Activated naive CD4-positive, alpha-beta T cell treated with anti-CD3 and anti-CD28 coated beads, Interleukin-2, amount 50 U/mL, for 24 hours (primary cell): ENCODE measurements around the gene FBXW11.
"Not testable (repeated sequence)": the region's sequence is repeated elsewhere in the genome, so short reads cannot be mapped to it uniquely, and the experiment has no call there.

Source experiments
- H3K27ac Mint-ChIP-seq: one replicate; pipeline ENCODE4 v1.8.0; 2021; ENCODE audit warnings: mild to moderate bottlenecking, mixed read lengths
- H3K27me3 Mint-ChIP-seq: one replicate; pipeline ENCODE4 v1.8.0; 2021; ENCODE audit warnings: mixed read lengths
- H3K36me3 Mint-ChIP-seq: one replicate; pipeline ENCODE4 v1.8.0; 2021; ENCODE audit warnings: mixed read lengths
- H3K4me1 Mint-ChIP-seq: one replicate; pipeline ENCODE4 v1.8.0; 2021; ENCODE audit warnings: mixed read lengths
- H3K4me3 Mint-ChIP-seq: one replicate; pipeline ENCODE4 v1.8.0; 2021; ENCODE audit warnings: mild to moderate bottlenecking, mixed read lengths
- H3K9me3 Mint-ChIP-seq: one replicate; pipeline ENCODE4 v1.8.0; 2021; ENCODE audit warnings: mixed read lengths

The FBXW11 gene

DNA sequence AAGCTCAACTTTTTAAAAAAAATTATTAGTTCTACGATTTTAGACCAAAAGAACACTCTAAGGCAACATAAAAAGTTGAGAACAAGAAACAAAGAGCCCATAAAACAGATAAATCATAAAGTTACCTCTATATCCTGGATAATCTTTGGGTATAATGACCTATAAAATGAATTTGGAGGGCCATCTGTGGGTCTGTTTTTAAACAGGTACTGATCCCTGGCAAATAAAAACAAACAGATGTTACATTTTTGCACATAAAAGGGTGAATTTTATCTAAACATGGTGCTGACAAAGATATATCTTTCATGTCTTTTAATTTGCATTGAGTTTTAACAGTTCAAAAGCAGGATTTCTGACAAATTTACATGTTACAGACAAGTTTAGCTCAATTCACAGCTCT lies 107.6 kb downstream of the FBXW11 start:
- peaks cover 16% of the 10 kb centered on the region for H3K36me3 Mint-ChIP-seq
- H3K9me3 Mint-ChIP-seq, result no peaks in the 10 kb centered on the region
- H3K27me3 Mint-ChIP-seq, result no peaks in the 10 kb centered on the region
- H3K4me3 Mint-ChIP-seq, result no peak overlapping the region
- no peak overlapping the region for H3K27ac Mint-ChIP-seq
- H3K4me1 Mint-ChIP-seq, result peaks cover 52% of the 10 kb centered on the region

DNA sequence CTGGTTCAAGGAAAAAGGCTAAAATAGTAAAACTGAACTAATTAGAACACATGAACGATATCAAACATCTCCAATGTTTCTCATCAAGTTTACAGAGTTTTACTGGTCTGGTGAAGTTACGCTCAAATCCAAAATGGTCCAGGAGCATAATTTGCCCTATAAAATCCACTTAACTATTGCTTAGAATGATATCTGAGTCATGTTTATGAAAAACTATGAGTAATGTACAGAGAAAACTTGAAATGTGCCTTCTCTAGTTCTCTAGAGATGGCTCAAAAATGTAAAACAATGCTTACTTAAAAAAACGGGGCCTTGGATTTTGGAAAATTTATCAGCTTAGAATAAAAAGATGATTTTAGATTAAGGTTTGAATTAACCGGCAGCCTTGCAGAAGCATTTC lies 108.1 kb downstream of the FBXW11 start:
- Mint-ChIP-seq H3K4me1 (peaks cover 47% of the 10 kb centered on the region), H3K36me3 (peaks cover 16% of the 10 kb centered on the region), H3K27ac (peak overlapping the region; percentile 41), H3K9me3 (no peaks in the 10 kb centered on the region), H3K27me3 (no peaks in the 10 kb centered on the region), H3K4me3 (no peak overlapping the region)

DNA sequence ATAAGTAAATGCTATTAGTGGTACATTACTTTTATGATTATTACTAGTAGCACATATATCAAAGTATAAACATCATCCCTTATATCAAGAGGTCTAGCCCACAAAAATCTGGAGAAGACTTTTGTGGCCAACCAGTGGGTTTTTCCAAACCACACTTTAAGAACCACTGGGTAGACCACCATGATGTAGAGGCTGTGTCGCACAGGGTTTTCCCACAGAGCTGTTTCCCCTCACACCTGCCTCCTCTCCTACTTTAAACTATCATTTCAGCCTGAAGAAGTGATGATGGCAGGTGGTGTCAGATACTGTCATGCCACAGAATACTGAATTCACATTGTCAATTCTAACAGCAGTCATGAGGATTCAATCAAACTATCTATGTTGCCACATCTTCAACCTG lies 109.2 kb downstream of the FBXW11 start:
- H3K9me3 Mint-ChIP-seq, result no peaks in the 10 kb centered on the region
- no peaks in the 10 kb centered on the region for H3K27me3 Mint-ChIP-seq
- H3K36me3 Mint-ChIP-seq, result peaks cover 13% of the 10 kb centered on the region
- H3K4me3 Mint-ChIP-seq, result no peak overlapping the region
- H3K27ac Mint-ChIP-seq, result no peak overlapping the region
- H3K4me1 Mint-ChIP-seq, result peaks cover 44% of the 10 kb centered on the region

DNA sequence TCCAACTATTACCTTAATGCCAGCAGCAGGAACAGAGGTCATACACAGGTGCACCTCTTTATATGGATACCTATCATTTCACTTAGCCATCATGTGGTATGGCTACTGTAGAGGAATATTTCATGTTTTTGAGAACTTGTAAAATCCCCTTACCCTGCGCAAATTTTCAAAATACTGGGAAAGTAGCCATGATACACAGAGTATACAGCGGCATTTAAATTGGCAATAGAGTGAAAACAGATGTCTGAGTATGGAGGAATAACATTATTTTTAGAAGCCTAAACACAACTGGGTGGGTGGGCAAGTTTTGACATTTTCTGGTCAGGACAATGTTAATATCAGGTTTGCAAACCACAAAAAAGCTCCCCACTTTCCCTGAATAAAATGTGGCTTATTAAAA lies 111.4 kb downstream of the FBXW11 start:
- H3K9me3 Mint-ChIP-seq, result no peaks in the 10 kb centered on the region
- no peaks in the 10 kb centered on the region for H3K27me3 Mint-ChIP-seq
- H3K27ac Mint-ChIP-seq, result no peak overlapping the region
- H3K36me3 Mint-ChIP-seq, result peaks cover 18% of the 10 kb centered on the region
- peaks cover 32% of the 10 kb centered on the region for H3K4me1 Mint-ChIP-seq
- no peak overlapping the region for H3K4me3 Mint-ChIP-seq

DNA sequence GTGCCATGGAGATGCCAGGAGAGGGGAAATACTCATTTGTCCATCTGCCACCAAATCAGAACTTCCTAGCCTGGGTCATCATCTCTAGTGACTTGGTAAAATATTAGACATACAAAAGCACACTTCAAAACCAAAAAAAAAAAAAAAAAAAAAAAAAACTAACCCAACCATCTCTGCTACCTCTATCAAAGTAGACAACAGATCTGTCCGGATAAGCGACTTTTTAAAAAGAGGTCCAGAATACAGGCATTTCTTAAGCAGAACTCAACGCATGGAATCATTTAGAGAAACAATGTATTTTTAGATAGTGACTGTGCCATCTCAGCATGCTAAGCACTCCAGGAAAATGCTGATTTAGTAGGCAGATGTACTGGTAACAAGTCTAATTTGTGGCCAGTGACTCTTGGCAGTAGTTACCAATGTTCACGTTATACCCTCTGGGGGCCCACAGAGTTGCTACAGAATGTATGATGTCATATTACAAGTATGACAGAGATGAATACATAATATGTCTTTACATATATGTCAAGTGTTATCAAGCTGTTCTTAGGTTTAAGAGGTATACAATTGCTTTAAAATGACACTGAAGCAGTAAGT lies 113.0 kb downstream of the FBXW11 start:
- Mint-ChIP-seq H3K9me3 (no peaks in the 10 kb centered on the region), H3K27ac (no peak overlapping the region), H3K36me3 (peaks cover 21% of the 10 kb centered on the region), H3K4me1 (peaks cover 19% of the 10 kb centered on the region), H3K27me3 (no peaks in the 10 kb centered on the region), H3K4me3 (no peak overlapping the region)

DNA sequence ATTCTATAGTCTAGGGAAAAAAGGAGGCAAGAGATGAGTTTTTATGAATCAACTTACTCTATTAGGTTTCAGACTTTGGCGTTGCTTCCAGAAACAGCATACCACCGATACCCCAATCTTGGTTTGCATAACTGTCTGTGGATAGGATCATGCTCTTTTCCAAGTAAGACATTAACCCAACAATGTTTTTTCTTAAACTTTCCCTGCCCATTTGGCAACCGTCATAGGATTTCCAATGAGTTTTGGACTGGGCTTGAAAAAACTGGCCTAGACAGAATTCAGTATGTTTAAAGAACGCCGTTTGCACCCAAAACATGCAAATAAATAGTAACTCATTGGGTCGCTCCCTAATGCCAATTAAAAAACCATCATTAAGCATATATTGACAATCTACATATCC lies 114.8 kb downstream of the FBXW11 start:
- H3K27me3 Mint-ChIP-seq, result no peaks in the 10 kb centered on the region
- peaks cover 5% of the 10 kb centered on the region for H3K4me1 Mint-ChIP-seq
- H3K36me3 Mint-ChIP-seq, result peaks cover 18% of the 10 kb centered on the region
- H3K4me3 Mint-ChIP-seq, result no peak overlapping the region
- H3K27ac Mint-ChIP-seq, result no peak overlapping the region
- no peaks in the 10 kb centered on the region for H3K9me3 Mint-ChIP-seq

DNA sequence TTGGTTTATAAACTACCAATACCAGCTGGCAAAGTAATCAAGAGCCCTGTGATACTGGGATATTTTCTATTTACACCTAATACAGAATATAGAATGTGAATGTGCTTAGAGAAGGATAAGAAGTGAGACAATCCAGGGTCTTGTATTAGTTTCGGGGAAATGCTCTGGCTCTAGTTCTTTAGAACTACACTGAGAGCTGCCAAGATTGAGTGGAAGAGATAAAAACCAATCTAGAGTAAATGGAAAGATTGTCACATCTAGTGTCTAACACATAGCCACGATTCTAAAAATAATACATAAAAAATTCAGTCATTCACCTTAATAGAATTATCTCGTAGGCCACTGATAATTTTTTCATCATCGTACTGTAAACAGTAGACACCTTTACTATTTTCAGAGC lies 115.3 kb downstream of the FBXW11 start:
- Mint-ChIP-seq H3K9me3 (no peaks in the 10 kb centered on the region), H3K4me1 (peaks cover 5% of the 10 kb centered on the region), H3K4me3 (no peak overlapping the region), H3K27me3 (no peaks in the 10 kb centered on the region), H3K27ac (no peak overlapping the region), H3K36me3 (peaks cover 18% of the 10 kb centered on the region)

DNA sequence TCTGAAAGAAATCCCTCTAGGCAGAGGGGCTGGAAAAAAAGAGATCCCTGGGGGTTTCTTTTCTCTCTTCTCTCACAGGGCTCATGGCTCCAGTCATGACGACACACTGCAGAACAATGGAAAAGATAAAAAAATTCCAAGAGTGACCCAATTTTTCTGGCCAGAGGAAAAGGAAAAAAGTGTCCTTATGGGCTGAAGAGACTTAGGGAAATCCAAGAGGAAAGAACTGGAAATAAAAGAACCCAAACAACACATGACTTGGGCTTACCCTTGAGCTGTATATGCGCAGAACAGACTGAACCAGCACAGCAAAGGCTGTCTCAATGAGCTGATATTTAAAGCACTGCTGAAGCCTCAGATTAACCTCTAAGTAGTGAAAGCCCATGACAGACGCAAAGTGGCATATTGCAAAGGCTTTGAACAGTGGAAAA lies 118.4 kb downstream of the FBXW11 start:
- Mint-ChIP-seq H3K4me3 (no peak overlapping the region), H3K27ac (no peak overlapping the region), H3K27me3 (no peaks in the 10 kb centered on the region)

DNA sequence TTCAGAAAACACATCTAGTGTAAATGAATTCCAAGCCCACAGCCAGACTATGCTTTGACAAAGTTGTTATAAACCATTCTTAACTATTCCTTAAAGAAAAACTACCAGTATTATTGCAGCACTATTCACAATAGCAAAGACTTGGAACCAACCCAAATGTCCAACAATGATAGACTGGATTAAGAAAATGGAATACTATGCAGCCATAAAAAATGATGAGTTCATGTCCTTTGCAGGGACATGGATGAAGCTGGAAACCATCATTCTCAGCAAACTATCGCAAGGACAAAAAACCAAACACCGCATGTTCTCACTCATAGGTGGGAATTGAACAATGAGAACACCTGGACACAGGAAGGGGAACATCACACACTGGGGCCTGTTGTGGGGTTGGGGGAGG lies 120.4 kb downstream of the FBXW11 start:
- H3K27me3 Mint-ChIP-seq, H3K4me3 Mint-ChIP-seq, H3K9me3 Mint-ChIP-seq, H3K27ac Mint-ChIP-seq: not testable (repeated sequence)
- H3K36me3 Mint-ChIP-seq, result peaks cover 38% of the 10 kb centered on the region
- H3K4me1 Mint-ChIP-seq, result peaks cover 35% of the 10 kb centered on the region

More for the DNA sequence above, 118.4 kb downstream of the FBXW11 start:
- peaks cover 15% of the 10 kb centered on the region for H3K4me1 Mint-ChIP-seq
- H3K36me3 Mint-ChIP-seq, result peaks cover 33% of the 10 kb centered on the region
- no peaks in the 10 kb centered on the region for H3K9me3 Mint-ChIP-seq

DNA sequence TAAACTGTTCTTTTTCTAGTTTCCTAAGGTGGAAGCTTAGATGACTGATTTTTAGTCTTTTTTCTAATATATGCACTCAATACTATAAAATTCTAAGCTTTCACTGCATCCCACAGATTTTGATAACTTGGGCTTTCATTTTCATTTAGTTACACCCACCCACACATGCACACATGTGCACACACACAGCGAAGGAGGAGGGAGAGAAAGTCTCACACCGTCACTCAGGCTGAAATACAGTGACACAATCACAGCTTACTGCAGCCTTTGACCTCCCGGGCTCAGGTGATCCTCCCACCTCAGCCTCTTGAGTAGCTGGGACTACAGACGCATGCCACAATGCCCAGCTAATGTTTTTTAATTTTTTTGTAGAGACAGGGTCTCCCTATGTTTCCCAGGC lies 124.3 kb downstream of the FBXW11 start:
- Mint-ChIP-seq H3K4me3 (peak overlapping the region; percentile 61), H3K9me3 (no peaks in the 10 kb centered on the region), H3K27me3 (no peaks in the 10 kb centered on the region), H3K4me1 (peaks cover 36% of the 10 kb centered on the region), H3K27ac (peak overlapping the region; percentile 94), H3K36me3 (peaks cover 32% of the 10 kb centered on the region)

DNA sequence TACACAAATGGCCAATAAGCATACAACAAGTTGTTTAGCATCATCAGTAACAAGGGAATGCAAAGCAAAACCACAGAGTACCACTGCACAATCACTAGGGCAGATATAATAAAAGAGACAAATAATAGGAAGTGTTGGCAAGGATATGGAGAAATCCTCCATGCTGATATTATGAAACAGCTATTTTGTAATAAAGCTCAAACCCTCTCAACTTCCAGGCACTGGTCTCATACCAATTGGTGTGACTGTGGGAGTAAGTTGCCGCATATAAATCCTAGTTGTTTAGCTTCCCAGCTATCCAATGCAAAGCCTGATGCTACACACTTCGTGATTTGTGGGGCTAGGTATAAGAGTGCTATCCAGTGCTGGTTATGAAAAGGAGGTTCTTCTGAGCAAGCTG lies 132.2 kb downstream of the FBXW11 start:
- no peaks in the 10 kb centered on the region for H3K4me1 Mint-ChIP-seq
- H3K4me3 Mint-ChIP-seq, result no peak overlapping the region
- H3K9me3 Mint-ChIP-seq, result no peaks in the 10 kb centered on the region
- peaks cover 32% of the 10 kb centered on the region for H3K36me3 Mint-ChIP-seq
- H3K27me3 Mint-ChIP-seq, result no peaks in the 10 kb centered on the region
- H3K27ac Mint-ChIP-seq, result no peak overlapping the region

DNA sequence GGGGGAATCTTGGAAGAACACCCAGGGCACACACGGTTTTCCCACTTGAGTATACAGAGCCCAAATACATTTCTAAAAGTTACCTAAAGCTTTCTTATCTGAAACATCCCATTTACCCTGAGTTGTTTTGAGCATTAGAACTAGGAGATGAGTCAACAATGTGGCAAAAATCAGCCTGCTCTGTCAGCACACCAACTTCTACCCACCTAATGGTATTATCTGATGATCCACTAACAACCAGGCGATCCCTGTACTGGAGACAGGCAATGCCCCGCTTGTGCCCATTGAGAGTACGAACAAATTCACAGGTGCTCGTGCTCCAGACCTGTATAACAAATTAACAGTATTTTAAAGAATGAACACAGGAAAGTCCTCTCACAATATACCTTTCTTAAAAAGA lies 133.8 kb downstream of the FBXW11 start:
- Mint-ChIP-seq H3K4me3 (no peak overlapping the region), H3K27ac (peak overlapping the region; percentile 5), H3K4me1 (no peaks in the 10 kb centered on the region)

DNA sequence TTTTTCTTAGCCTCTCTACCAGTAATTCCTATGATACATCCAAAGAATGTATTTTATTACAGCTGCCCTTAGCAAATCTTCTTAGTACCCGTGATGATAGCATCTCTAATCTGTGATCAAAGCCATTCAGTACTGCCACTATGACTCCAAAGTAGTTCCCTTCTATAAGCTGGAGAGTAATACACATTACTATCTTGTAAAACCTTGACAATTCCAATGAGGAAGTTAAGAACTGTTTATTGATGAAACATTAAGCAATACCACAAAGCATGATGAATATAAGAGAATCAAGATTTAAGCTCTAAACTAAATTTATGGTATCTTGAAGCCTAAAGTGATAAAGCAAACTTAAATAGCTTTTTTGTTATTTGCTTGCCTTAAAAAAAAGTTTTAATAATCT lies 134.7 kb downstream of the FBXW11 start:
- H3K9me3 Mint-ChIP-seq, result no peaks in the 10 kb centered on the region
- H3K36me3 Mint-ChIP-seq, result peaks cover 35% of the 10 kb centered on the region
- no peak overlapping the region for H3K27ac Mint-ChIP-seq
- no peaks in the 10 kb centered on the region for H3K4me1 Mint-ChIP-seq
- H3K27me3 Mint-ChIP-seq, result no peaks in the 10 kb centered on the region
- no peak overlapping the region for H3K4me3 Mint-ChIP-seq

More for the DNA sequence above, 133.8 kb downstream of the FBXW11 start:
- H3K36me3 Mint-ChIP-seq, result peaks cover 36% of the 10 kb centered on the region
- H3K9me3 Mint-ChIP-seq, result no peaks in the 10 kb centered on the region
- H3K27me3 Mint-ChIP-seq, result no peaks in the 10 kb centered on the region

DNA sequence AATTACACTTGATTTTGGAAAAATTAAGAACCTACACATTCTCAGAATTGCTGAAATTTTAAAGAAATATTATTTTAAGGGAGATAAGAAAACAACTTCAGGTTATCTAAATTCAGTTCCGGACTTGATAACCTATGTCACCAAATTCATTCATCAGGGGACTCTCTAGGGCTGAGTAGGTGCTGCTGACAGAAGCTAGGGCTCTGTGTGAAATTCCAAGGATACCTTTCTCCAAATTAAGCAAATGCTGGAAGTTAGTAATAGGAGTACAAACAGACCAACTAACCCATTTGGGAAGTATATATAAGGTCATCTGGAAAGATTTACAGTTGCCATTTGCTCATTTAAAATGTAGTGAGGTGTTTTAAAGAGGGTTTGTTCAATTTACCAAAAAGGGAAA lies 136.5 kb downstream of the FBXW11 start:
- Mint-ChIP-seq H3K4me3 (no peak overlapping the region), H3K4me1 (no peaks in the 10 kb centered on the region), H3K27ac (no peak overlapping the region), H3K9me3 (no peaks in the 10 kb centered on the region), H3K36me3 (peaks cover 27% of the 10 kb centered on the region), H3K27me3 (no peaks in the 10 kb centered on the region)

DNA sequence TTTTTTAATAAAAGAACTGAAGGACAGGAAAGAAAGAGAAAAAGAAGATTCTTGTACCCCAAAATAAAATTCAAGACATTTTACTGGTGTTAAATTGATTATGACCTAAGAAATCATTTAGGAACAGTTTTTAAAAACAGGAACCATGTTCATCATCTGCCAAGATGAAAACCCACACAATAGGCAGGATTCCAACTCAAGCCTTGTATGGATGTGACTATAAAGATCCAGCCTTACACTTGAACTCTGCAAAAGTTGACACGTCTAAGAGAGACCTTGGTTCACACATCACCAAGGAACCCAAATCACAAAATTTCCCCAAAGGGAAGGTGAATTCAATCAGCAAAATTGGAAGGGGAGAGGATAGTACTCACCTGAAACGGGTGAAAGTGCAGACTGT lies 138.2 kb downstream of the FBXW11 start:
- Mint-ChIP-seq H3K4me3 (no peak overlapping the region), H3K27ac (peak overlapping the region; percentile 25), H3K27me3 (no peaks in the 10 kb centered on the region), H3K9me3 (no peaks in the 10 kb centered on the region), H3K36me3 (peaks cover 25% of the 10 kb centered on the region), H3K4me1 (no peaks in the 10 kb centered on the region)

DNA sequence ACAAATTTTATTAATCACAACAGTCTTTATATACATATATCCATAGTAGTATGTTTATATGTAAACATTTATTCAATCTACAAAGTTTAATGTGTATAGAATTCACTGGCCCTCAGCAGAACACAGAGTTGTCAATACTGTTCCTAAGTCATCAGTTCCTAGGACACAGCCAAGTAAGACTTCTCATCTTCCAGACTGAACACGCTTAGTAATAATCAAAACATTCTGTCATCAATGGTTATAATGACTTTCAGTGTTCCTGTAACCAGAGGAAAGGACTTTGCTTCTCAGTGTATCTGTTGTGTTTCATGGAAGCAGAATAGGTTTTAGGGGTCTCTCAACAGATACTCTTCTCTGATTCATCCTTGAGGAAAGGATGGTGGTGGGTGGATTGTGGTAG lies 138.7 kb downstream of the FBXW11 start:
- no peaks in the 10 kb centered on the region for H3K27me3 Mint-ChIP-seq
- H3K4me3 Mint-ChIP-seq, result no peak overlapping the region
- no peaks in the 10 kb centered on the region for H3K9me3 Mint-ChIP-seq
- H3K36me3 Mint-ChIP-seq, result peaks cover 24% of the 10 kb centered on the region
- no peaks in the 10 kb centered on the region for H3K4me1 Mint-ChIP-seq
- no peak overlapping the region for H3K27ac Mint-ChIP-seq

DNA sequence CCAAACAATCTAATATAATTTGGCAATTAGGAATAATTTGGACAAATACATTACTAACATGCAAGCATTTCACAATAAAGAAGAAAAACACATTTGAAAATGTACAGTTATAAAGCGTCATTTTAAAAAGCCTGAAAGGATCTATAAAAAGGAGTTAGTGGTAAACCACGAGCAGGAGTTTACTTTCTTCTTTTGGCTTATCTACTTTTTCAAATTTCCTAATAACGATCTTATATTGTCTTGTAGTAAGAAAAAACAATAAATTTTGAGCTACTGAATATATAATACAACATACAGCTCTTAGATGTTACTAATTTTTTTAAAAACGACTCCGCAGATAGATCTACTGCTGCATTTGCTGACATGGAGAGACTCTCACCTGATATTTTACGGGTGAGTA lies 141.0 kb downstream of the FBXW11 start:
- H3K4me1 Mint-ChIP-seq, result no peaks in the 10 kb centered on the region
- no peak overlapping the region for H3K4me3 Mint-ChIP-seq
- H3K27ac Mint-ChIP-seq, result no peak overlapping the region
- no peaks in the 10 kb centered on the region for H3K9me3 Mint-ChIP-seq
- H3K27me3 Mint-ChIP-seq, result no peaks in the 10 kb centered on the region
- H3K36me3 Mint-ChIP-seq, result peaks cover 18% of the 10 kb centered on the region
